GM04504 (cell line): ENCODE results near the gene ALDH6A1.

Experiments used
- DNase-seq: peaks from one replicate; pipeline ENCODE4 v3.0.0-alpha.2; 2012; ENCODE audit warnings: low read depth

The ALDH6A1 gene

DNA sequence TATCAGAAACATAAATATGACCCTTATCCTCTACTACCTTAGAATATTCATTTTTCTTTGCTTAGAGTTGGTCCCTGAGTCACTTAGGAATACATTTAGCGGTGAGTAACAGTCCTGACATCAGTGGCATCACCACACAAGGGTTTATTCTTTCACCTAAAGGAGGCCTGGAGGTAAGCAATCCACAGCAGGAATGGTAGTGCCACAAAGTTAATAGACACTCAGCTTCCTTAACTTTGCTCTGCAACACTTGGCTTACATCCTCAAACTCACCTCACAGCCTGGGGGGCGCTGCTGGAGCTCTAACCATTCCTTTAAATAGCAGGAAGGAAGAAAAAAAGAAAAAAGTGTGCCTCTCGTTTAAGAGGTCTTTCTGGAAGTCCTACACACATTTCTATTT lies 36.0 kb downstream of the ALDH6A1 start:
- DNase-seq = no peak

DNA sequence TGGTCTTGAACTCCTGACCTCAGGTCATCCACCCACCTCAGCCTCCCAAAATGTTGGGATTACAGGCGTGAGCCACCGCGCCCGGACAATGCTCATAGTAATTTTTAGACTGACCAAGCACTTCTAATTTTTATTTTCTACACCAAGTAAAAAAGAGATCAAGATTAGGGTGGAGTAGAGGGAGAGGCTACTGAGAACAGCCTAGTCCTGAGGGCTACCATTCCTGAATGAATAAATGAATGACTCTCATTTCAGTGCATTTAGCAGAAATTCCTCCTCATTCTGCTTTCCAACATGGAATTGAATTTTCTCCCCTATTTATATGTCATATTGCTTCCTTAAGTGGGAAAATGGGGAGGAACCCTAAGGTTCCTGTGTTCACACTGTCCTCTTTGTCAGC lies 38.7 kb downstream of the ALDH6A1 start:
- DNase-seq = no peak

DNA sequence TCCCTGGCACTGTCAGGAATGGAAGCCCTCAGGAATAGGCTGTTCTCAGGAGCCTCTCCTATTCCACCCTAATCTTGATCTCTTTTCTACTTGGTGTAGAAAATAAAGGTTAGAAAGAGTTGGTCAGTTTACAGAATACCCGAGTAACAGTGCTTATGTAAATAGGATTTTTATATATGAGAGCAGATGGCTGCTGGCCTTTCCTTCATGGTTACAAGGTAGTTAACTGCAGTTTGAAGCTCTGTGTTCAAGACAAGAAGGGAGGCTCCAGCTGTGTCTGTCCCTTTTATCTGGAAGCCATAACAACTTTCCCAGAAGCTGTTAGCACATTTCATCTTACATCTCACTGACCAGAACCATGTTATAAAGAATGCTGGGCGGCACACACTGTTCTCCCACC lies 42.0 kb downstream of the ALDH6A1 start:
- DNase-seq = no peak

DNA sequence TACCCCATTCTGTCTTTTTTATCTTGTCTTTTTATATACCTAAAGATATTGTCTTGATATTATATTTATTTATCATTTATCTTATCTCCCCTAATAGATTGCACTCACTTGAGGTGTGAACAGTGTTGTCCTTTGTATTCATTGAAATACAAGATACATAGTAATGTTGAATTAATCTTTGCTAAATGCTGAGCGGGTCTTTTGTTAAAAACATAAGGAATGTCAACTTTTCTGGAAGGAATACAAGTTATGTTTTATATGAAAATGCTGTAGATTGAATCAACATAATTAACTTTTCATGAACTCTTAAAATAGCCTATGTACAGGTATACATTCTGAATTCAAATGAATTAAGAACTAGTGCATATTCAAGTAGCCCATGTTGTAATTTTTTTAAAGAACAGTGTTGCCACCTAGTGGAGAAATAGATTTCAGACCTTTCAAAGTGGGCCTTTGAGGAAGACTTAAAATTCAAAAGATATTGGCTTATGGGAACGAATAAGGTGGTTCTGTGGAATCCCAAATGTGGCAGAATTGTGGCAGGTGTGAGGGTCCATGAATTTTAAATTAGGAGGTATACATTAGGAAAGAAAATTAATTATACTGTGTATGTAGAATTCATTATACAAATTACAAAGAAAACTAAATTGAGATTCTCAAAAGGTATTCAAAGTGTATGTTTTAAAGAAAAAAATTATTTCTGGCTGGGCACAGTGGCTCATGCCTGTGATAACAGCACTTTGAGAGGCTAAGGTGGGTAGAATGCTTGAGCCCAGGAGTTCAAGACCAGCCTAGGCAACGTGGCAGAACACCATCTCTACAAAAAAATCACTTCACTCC lies 46.0 kb downstream of the ALDH6A1 start:
- DNase-seq = peak; percentile 24

DNA sequence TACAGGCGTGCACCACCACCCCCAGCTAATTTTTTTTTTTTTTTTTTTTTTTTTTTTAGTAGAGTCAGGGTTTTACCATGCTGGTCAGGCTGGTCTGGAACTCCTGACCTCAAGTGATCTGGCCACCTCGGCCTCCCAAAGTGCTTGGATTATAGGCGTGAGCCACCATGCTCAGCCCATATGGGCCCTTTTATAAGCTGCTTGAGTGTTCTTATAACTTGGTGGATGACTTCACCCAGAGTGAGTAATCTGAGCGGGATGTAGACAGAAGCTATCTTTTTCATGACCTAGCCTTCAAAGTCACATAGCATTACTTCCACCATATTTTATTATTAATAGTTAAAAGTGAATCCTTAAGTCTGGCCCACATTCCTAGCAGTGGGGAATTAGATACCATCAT lies 48.7 kb downstream of the ALDH6A1 start:
- no peak for DNase-seq

DNA sequence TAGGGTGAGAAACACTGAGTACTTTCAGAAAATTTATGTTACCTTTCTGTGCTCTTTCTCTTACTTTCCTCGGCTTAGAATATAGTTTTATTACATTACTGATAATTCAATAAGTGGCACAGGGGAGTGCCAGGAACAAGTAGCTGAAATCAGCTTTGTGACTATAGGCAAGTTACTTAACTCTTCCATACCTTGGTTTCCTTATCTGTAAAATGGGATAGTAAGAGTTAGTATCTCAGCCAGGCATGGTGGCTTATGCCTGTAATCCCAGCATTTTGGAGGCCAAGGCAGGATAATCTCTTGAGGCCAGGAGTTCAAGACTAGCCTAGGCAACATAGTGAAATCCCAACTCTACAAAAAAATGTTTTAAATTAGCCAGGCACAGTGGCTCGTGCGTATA lies 49.7 kb downstream of the ALDH6A1 start:
- DNase-seq = no peak

DNA sequence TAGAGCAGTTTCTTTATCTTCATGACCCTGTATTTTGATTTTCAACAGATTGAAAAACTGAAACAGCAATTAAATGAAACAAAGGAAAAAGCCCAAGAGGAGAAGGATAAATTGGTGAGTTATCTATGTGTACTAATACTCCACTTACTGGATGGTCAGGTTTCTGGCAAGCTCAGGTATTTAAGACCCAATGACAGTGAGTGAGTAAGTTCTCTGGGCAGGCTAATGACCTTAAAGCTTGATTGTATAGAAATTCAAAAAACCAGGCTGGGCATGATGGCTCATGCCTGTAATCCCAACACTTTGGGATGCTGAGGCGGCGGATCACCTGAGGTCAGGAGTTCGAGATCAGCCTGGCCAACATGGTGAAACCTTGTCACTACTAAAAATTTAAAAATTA lies 55.1 kb downstream of the ALDH6A1 start:
- no peak for DNase-seq

DNA sequence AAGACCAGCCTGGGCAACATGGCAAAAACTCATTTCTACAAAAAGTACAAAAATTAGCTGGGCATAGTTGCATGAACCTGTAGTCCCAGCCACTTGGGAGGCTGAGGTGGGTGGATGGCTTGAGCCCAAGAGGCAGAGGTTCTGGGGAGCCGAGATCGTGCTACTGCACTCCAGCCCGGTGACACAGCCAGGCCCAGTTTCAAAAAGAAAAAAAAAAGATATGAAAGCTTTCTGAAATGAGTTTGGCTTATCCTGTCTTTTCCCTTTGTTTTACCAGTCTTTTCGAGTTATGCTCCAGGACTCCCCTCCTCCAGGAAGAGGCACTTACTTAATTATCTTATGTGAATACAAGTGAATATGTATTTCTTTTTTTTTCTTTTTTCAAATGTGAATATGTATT lies 61.9 kb downstream of the ALDH6A1 start:
- DNase-seq = no peak

DNA sequence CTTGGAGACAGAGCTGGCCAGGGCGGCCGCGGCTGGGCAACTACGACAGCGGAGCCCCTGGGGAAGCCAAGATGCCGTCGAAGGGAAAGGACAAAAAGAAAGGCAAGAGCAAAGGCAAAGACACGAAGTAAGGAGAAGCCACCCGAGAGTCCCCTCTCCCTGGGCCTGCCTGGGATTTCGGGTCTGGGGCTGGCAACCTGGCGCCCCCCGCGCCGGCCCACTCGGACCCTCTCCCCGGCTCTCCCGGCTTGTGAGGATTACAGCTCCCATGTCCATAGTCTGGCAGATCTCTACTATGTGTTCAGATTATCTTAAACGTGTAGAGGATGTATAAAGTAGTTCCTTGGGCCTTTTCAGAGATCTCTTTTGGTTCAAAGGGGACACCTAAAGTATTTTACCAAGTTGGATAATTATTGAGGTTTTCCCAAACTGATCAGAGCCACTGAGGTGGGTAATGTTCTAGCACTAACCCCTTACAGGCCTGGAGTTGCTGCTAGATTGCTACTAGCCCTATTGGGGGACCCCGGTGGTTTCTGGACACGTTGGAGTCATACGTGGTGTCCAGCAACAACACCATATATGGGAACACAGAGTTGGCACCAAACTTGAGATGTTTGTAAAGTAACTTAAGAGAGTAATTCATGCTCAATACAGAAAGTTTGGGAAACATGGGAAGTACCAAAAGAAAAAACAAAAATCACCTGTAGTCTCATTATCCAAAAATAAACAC lies 64.7 kb downstream of the ALDH6A1 start:
- DNase-seq = no peak

DNA sequence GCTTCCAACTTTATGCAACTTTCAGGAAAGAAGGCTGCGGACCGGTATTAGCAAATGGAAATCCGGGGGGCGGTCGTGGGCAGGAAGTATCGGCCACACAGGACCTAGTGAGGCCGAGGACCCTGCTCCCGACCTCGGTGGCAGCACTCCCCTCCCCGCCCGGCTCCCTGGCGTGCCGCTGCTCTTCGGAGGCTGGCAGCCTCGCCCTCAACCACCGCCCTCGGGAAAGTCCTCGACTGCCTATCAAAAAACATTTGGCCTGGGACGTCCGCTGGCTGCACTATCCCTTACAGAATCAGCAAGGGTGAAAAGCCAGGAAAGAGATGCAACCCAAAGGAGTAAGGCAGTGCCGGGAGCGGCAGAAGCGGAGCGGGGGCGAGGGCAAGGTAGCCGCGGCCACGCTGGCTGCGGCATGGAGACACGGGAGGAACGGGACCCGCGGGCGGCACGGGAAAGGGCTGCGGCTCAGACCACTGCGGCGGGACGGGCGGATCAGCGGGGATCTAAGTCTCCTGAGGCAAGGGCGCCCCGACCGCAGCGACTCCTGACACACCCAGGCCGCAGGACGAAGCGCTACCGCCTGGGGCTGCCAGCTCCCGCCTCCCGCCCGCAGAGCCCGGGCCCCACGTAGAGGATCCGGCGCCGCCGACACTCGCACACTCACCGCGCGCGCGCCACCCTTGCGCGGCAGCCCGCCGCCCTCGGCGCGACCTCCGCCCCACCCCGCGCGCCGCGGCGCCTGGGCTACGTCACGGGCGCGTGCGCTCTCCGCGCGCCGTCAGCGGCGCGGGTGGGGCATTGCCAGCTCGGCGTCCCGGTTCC lies 65.5 kb downstream of the ALDH6A1 start, which contains the start of the genes BBOF1 and ENTPD5:
BBOF1 (plus strand) TSS at position 764 of the 822 bp plus-strand sequence. CDS start 130 bp downstream, outside the sequence.
ENTPD5 (minus strand) TSS at position 703 of the 822 bp plus-strand sequence. CDS start 31,186 bp downstream, outside the sequence.
- DNase-seq = peak; percentile 77

DNA sequence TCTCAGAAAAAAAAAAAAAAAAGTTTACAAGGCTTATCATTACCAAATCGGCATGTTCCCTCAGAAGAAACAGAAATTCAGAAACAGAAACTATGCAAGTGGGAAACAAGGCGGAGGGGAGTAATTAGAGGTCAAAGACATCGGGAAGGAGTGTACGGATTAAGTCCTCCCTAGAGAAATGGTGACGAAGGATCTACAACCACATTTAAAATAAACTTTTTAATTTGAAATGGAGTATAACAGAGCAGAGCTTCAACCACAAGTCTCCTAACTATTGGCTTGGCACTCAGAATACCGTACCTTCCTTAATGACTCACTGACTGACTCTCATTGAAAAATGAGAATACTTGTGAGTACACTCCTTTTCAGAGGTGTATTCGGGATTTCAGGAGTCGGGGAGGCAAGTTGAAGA lies 66.1 kb downstream of the ALDH6A1 start:
- peak; percentile 18 for DNase-seq

DNA sequence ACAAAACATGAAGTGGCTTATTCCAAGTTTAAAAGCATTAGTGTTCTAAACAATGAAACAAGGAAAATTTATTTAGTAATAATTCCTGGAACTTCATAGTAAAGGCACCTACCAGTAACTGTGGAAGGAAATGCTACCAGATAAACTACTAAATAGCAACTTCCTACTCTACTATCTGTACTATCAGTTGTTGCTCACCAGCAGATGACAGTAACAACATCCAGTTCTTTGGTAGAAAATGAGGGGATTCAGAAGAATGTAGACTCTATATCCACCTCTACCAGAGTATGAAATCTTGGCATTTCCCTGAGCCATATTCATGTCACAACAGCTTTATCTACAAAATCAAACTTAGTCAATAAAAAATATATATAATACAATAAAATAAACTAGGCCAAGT lies 68.3 kb downstream of the ALDH6A1 start:
- DNase-seq = no peak

DNA sequence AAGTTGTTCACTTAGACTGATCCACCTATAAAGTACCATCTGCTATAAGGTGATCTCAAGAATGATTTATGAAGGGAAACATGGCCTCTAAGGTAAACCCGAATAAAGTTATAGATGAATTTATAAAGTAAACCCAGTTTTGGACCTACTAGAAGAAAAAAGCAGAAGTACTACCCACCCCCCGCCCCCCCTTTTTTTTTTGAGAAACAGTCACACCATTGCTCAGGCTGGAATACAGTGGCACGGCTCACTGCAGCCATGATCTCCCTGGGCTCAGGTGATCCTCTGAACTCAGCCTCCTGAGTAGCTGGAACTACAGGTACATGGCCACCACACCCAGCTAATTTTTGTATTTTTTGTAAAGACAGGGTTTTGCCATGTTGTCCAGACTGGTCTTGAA lies 69.1 kb downstream of the ALDH6A1 start:
- no peak for DNase-seq

DNA sequence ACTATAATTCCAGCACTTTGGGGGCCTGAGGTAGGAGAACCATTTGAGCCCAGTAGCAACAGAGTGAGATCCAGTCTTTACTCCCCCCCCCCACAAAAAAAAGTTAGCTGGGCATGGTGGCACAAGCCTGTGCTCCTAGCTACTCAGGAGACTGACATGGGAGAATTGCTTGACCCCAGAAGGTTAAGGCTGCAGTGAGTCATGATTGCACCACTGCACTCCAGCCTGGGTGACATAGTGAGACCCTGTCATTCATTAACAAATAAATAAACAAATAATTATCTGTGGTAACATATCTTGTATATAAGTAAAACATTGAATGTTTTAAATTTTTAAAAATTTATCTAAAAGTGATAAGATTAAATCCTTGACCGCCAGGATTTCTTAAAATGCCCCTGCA lies 70.0 kb downstream of the ALDH6A1 start:
- DNase-seq = no peak

DNA sequence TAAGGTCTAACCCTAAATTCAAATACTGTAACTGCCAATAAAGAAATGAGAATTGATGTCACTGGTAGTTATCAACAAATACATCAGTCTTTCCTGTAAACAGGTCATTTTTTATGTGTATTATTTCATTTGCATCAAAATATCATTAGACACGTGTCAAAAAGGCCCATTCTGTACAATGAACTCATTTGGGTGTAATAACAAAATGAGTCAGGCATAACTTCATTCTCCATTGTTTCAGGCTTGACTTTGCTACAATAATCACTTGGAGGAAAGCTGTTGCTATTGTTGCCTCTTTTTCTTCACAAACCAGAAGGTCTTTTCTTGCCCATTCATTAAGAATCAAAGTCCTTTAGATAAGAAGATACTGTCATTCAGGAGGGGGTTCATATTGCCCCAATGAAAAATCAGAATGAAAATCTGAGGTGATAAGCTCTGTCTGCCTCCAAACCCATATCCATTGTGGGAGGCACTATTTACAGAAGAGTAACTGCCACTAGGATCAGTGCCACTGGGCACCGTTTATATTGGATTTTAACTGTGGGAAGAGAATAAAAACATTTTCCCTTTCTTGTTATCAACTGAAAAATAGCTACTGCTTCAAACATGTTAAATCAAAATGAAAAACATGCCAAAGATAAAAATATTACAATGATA lies 75.3 kb downstream of the ALDH6A1 start:
- no peak for DNase-seq
